ENCODE data around the gene SRSF3.

DNA sequence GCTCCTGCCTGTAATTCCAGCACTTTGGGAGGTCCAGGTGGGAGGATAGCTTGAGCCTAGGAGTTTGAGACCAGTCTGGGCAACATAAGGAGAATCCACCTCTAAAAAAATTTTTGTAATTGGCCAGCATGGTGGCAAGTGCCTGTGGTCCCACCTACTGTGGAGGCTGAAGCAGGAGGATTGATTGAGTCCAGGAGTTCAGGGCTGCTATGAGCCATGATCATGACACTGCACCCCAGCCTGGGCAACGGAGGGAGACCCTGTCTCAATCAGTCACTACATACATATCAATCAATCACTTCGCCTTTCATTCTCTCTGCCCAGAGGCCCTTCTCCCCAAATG lies 45.8 kb upstream of the SRSF3 start:
- TF ChIP-seq CTCF (IDR thresholded peaks at IDR 0.05) (no peak), POLR2A (IDR thresholded peaks at IDR 0.05) (no peak)

All from sigmoid colon (tissue), 3 donors.